Skin epidermis (tissue), 12 donors: ENCODE data around the gene OPN4.
A peak's percentile ranks its signal among the peaks of the same experiment; 100 is the strongest.

ENCODE experiments used
- H3K27ac ChIP-seq, 21 experiments: fragments of 200-600 bp; sonication (generic) in 11 of 21; one replicate each; pipeline ENCODE4 v1.5.0; 2020; ENCODE audit warnings: mild to moderate bottlenecking in 3 of 21, inconsistent platforms in 2 of 21, moderate library complexity in 2 of 21
- H3K4me3 ChIP-seq, 7 experiments: fragments of 200-600 bp; sonication (generic) in 2 of 7; one replicate each; pipeline ENCODE4 v1.5.0; 2020; ENCODE audit warnings: inconsistent platforms in 2 of 7, mild to moderate bottlenecking in 2 of 7, moderate library complexity in 1 of 7

Gene OPN4

DNA sequence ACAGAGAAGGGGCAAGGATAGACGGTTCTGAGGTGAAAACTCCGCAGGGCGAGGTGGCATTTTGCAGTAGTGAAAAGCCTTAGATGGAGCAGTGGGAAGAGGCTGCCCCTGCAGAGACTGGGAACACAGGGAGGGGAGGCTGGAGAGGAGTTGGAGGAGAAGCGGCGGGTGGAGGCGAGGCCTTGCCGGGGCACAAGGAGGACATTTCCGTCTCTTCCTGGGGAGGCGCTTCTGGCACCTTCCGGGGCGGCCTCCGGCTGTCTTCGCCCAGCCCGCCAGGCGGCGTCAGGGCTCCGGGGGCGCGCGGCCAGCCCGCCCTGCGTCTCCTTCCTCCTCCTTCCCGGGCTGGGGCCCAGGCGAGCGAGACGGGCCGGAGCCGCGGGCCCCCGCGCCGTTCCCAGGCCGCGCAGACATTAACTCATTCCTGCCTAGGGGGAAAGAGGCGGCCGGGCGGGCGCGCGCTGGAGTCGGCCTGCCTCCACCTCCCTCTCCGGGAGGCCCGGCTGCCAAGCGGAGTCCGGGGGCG is 56.7 kb downstream of the OPN4 start:
- H3K27ac ChIP-seq = peak overlapping the region; percentile 90 to 99 (median 97)

DNA sequence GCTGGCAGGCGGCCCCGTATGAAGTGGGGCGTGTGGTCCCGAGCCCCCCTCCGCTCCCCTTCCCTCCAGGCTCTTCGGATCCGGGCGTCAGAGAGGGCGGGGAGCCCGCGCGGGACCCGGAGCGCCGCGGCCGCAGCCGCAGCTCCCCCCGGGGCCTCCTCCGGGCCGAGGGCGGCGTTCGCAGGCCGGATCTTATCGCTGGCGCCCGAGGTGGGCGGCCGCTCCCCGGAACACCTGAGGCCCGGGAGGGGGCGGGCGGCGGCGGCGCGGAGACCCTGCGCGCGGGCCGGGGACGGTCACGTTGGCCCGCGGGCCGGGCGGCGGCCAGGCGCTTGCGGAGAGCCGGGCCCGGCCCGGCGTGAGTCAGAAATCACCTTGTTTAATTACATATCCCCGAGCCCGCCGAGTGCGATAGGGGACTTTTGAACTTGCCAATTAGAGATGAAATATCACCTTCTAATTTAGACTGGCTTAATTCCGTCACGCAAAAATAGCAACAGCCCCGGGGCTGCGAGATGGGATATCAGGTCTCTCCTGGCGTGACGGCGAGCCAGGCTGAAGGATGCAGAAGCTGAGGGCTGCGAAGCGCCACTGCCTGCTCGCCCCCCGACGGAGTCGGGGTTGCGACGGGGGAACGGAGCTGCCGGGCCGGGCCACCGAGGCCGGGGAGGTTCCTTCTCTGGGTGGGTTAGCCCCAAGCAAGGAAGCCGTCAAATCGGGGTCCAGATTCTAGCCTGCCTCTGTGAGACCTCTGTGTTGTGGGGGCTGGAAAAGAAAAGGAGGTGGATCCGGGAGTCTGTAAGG is 57.4 kb downstream of the OPN4 start:
- peak overlapping the region; percentile 90 to 99 (median 97) for H3K27ac ChIP-seq
- peak overlapping the region; percentile 46 to 93 (median 75) for H3K4me3 ChIP-seq

More for the DNA sequence above, 56.7 kb downstream of the OPN4 start:
- H3K4me3 ChIP-seq = peak overlapping the region; percentile 46 to 93 (median 75)

- H3K27ac ChIP-seq = peak overlapping the region in 20 of 21 experiments; percentile 90 to 99 (median 97)
Measured at GRCh38 chr10:86712317-86712707, 58.0 kb downstream of the OPN4 start.

DNA sequence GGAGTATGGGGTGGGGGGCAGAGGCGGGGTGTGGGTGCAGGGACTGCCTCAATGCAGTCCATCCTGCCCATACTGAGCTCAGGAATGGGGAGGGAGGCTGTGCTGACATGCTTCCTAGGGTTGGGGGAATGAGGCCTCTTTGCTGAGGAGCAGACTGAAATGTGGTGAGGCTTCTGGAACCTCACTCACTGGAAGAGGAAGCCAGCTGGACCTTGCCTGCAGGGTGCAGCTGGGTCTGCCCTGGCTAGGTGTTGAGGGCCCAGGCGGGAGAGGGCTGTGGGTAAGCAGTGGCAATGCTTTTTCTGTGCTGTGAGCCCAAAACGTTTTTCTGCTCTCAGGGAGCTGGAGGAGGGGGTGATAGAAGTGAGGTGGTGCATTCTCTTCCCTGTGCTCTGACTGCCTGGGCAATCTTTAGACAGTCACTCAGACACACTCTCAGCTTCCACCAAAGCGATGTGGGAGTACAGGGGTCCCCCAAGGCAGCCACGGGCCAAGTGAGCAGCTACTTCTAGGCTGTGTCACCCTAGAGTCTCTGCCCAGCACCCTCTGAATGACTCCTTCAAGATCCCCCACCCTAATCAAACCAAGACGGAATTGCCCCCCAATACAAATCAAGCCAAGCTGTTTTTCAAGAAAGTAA is 60.9 kb downstream of the OPN4 start:
- peak overlapping the region in 1 of 21 experiments; percentile 22 for H3K27ac ChIP-seq
- no peak overlapping the region for H3K4me3 ChIP-seq

More at GRCh38 chr10:86712317-86712707, 58.0 kb downstream of the OPN4 start:
- peak overlapping the region; percentile 46 to 93 (median 75) for H3K4me3 ChIP-seq

DNA sequence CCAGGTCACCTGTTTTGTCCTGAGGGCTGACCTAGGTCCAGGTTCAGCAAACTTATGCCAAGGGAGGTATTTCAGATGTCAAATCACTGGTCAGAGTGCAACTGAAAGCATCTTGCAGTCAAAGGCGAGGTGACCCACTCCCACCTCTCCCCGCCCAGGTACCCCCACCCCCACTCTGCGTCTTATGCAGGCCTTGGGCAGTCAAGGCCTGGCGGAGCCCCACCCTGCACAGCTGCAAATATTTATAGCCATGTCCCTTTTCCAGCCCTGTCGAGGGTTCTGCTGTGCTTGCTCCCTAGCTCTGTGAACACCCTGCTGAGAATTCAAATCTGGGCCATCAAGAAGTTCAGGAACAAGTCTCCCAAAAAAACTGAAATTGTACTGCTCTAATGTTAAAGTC is 61.5 kb downstream of the OPN4 start:
- Histone ChIP-seq H3K4me3 (no peak overlapping the region), H3K27ac (no peak overlapping the region)
